Non-pigmented ciliary epithelial cell (primary cell): ENCODE measurements around the gene NIFK.
"Not testable (repeated sequence)": the region's sequence is repeated elsewhere in the genome, so short reads cannot be mapped to it uniquely, and the experiment has no call there.

Experiments
- DNase-seq: peaks from one replicate; pipeline ENCODE4 v3.0.0-alpha.2; 2010; ENCODE audit warnings: low read depth

Gene NIFK

DNA sequence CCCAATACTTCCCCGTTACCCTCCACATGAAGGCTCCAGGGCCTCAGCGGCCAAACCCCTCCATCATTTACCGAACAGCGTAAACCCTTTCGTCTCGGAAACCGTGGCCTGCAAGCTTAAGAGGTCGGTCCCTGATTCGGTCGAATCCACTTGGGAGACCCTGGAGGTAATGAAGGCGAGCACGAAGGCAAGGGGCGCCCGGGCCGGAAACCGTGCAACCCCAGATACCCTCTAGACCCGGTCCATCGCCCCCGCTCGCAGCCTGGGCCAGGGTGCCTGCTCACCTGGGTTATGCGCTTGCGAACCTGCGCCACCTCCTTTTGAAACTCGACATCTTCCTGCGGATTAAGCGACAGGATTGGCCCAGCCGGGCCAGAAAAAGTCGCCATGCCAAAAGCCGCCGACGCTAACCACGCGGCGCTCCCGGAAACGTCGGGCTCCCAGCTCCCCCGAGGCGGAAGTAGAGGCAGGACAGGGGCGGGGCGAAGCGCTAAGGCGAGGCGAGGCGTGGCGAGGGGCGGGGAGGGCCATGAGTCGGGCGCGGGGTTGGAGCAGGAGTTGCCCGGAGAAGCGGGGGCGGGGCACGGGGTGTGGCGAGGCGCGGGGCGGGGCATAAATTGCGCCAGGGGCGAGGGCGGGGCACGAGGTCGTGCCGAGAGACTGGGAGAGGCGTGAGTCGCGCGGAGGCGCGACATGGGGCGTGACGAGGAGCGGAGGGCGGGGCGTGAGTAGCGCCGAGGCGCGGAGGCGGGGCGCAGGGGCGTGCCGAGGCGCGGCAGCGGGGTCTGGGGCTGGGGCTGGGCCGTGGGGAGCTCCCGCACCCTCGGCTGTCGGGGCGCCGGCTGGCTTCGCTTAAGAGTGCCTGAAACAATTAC, at the start of gene NIFK:
Gene NIFK, minus strand, starts transcription at position 414 of the 875 bp plus-strand sequence. Its CDS starts 25 bp downstream, at position 389.
- DNase-seq = peak; percentile 84

DNA sequence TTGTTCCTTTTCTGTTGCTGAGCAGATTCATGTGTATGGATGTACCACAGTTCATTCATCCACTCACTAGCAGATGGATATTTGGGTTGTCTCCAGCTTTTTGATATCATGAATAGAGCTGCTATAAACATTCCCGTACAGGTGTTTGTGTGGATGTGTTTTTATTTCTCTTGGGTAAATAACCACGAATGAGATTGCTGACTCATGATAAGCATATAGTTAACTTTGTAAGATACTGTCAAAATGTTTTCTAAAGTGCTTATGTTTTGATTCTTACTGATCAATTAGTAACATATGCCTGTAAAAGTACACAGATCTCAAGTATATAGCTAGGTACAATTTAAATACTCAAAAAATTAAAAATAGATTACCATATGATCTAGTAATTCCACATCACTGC, 46.5 kb upstream of the NIFK start:
- DNase-seq = no peak

GRCh38 chr2:121778741-121779487, 42.2 kb upstream of the NIFK start:
- no peak for DNase-seq

DNA sequence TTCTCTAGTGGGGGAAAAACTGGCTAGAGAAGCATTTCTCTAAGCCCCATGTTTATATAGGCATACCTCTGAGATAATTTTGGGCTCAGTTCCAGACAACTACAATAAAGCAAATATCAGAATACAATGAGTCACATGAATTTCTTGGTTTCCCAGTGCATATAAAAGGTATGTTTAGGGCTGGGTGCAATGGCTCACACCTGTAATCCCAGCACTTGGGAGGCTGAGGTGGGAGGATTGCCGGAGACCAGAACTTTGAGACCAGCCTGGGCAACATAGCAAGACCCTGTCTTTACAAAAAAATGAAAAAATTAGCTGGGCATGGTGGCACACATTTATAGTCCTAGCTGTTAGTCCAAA, 41.0 kb upstream of the NIFK start:
- peak; percentile 57 for DNase-seq

GRCh38 chr2:121776885-121777698, 40.4 kb upstream of the NIFK start:
- DNase-seq = no peak

DNA sequence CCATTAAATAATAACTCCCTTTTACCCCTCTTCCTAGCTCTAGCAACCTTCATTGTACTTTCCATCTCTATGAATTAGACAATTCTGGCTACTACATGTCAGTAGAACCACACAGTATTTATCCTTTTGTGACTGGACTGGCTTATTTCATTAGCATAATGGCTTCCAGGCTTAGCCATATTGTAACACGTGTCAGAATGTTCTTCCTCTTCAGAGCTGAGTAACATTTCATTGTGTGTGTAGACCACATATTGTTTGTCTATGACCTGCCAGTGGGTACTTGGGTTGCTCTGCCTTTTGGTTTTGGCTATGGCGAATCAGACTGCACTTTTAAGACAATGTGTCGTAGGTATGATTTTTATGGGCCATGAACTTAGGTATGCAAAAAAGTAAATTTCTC, 39.7 kb upstream of the NIFK start:
- no peak for DNase-seq

DNA sequence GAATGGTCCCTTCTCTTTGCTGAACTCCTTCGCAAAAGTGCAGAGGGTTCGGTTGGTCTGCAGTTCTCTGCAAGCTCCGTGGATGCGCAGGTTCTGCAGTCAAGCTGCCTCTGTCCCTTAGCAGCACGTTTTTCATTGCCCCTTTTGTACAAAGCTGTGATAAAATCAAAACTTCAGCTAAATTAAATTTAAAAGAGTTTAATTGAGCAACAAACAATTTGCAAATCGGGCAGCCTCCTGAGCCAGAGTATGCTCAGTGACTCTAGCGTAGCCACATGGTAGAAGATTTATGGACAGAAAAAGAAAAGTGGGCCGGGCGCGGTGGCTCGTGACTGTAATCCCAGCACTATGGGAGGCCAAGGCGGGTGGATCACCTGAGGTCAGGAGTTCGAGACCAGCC, 37.6 kb upstream of the NIFK start:
- no peak for DNase-seq

GRCh38 chr2:121771976-121772742, 35.5 kb upstream of the NIFK start:
- DNase-seq = no peak

DNA sequence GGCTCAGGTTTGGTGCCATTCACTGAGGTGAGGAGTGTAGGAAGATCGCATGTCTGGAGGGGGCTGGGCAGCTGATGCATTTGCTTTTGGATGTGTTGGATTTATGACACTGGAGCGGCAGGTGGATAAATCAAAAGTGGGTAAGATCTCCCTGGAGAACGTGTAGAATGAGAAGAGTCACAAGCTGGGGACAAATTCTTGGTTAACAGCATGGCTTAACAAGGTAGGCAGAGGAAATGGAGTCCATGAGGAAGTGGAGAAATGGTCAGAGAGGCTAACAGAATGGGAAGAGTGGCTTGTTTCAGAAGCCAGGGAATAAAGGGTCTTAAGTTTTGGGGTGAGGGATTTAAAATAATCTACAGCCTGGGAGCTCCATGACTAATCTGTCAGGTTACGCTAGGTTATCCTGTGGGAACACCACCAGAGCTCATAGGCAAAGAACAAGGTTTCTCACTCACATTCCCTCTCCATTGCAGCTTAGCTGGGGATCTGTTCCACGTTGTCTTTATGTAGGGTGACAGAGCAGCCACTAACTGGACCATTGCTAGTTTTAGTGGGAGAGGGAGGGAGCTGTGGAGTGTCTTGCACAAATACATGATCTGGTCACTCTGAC, 31.6 kb upstream of the NIFK start:
- no peak for DNase-seq

- DNase-seq = no peak
Observed at GRCh38 chr2:121766624-121767023, 29.9 kb upstream of the NIFK start.

DNA sequence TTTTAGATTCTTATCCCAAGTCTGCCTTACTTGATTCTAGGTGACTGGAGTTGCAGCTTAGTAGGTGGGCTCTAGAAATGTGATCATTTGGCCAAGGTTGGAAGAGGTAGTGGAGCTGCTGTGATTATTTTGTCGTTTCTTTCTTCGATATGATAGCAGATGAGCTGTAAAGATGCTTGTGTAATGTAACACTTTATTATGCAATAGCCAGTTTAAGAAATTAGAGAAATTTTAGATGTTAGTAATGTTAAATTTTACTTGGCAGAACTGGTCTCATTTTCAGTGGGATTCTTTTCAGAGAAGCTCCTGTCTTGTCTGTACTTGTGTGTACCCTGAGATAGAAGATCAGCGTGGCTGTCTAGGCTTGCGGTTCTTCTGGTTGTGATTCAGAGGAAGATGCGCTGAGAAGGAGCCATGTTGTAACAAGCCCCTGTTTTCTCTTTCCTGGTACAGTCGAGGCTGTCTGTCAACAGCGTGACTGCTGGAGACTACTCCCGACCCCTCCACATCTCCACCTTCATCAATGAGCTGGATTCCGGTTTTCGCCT, 28.1 kb upstream of the NIFK start:
- DNase-seq = no peak

GRCh38 chr2:121755237-121756111, 18.8 kb upstream of the NIFK start, which contains the start of gene TSN:
Gene TSN (plus strand): TSS chr2:121755651. CDS start chr2:121755780, 129 bp downstream.
- peak; percentile 78 for DNase-seq

- no peak for DNase-seq
Observed at GRCh38 chr2:121754851-121755236, 18.2 kb upstream of the NIFK start.

GRCh38 chr2:121748202-121748601, 11.5 kb upstream of the NIFK start:
- no peak for DNase-seq

DNA sequence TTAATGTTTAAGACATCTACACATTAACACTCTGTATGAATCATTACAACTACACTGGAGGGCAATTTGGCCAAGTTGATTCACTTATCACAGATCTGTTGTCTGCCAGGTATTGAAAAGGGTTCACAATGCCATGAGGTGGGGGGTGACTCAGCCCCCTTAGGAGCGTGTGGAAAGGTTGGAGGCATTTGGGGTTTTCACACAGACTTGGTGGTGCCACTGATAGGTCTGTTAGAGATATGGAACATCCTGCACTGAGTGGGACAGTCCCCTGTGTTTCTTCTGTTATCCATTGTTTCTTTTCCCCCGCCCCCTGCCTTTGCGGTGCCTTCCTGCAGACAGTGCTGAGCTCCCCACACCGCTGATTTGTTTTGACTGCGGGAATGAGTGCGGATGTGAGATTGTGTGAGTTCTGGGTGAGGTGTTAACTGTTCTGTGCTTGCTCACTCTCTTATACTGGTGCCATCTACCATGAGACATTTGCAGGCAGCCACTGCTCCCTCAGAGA, 9.4 kb upstream of the NIFK start:
- DNase-seq = no peak

DNA sequence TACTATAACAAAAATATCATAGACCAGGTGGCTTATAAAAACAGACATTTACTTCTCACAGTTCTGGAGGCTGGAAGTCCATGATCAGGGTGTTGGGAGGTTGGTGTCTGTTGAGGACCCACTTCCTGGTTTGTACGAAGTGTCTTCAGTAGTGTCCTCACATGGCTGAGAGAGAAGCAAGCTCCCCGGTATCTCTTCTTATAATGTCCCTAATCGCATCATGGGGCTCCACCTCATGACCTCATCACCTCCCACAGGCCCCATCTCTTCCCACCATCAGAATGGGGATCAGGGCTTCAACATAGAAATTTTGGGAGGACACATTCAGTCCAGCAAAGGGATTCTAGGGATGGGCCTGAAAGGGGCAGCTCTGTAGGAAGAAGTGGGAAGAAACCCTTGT, 4.8 kb upstream of the NIFK start:
- DNase-seq = no peak

DNA sequence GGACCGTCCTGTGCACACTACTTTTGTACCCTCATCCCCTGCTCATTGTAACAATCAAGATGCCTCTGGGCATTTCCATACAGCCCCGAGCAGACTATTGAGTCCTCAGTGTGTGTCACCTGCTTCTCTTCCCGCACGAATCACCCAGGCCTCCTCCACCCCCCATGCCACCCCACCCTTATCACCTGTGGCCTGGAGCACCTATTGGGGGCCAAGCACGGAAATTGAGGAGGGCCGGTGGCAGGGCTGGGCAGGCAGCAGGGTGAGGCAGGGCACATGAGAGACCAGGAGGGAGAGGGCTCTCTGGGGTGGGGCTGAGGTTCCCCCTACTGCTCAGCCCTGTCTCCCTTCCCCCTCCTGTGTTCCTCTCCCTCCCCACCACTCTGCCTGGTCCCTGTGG, 4.3 kb upstream of the NIFK start:
- DNase-seq = no peak

DNA sequence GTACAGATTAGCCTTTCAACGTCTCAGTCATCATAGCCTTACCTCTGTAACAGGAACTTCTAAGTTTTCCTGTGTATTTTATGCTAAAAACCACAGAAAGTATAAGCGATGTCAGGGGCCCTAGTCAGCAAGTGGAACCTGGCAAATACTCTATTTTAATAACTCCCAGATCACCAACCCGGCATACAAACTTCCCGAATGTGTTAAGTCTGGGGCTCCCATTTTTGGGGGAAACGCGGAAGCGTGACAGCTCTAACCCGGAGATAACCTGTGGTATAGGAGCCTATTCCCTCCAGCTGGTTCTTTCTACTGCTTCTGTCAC, 574 bp downstream of the NIFK start:
- no peak for DNase-seq

DNA sequence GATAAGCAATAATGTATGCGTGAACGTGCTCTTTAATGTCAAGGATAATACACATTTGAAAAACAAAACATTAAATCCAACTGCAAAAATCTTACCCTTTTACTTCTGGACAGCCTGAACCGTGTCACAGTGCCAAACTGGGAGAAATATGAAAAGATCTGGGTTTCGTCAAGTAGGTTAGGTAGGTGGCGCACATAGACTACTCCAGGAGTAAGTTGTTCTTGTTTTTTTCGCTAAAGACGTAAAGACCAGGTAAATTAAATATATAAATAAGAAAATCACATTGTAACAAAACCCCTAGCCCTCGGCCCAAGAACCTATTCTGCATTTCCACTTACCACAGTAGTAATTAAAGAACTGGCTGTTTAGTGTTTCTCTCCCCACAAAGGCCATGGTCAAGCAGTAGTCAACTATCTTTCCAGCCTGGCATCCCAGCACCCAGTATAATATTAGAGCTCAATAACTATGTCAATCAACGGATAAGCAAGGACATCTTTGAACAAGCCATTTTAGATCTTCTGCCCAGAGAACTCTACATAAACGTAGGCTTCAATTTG, 1.1 kb downstream of the NIFK start:
- no peak for DNase-seq

GRCh38 chr2:121734544-121734943, 2.1 kb downstream of the NIFK start:
- DNase-seq = not testable (repeated sequence)
